ENCODE data around the gene DPYD.

DPYD gene

GRCh38 chr1:97781762-97782337, 139.0 kb downstream of the DPYD start:
- no peak for DNase-seq

GRCh38 chr1:97780884-97781283, 139.9 kb downstream of the DPYD start:
- DNase-seq, result no peak

- DNase-seq, result no peak
Measured at GRCh38 chr1:97778718-97779117, 142.1 kb downstream of the DPYD start.

- no peak for DNase-seq
Measured at GRCh38 chr1:97770376-97770775, 150.5 kb downstream of the DPYD start.

GRCh38 chr1:97767381-97767780, 153.5 kb downstream of the DPYD start:
- no peak for DNase-seq

- DNase-seq, result no peak
Measured at GRCh38 chr1:97764991-97765390, 155.8 kb downstream of the DPYD start.

- no peak for DNase-seq
Measured at GRCh38 chr1:97761637-97762036, 159.2 kb downstream of the DPYD start.

- no peak for DNase-seq
Measured at GRCh38 chr1:97759078-97759477, 161.8 kb downstream of the DPYD start.

GRCh38 chr1:97758541-97759057, 162.2 kb downstream of the DPYD start:
- no peak for DNase-seq

- DNase-seq, result no peak
Measured at GRCh38 chr1:97745912-97746311, 174.9 kb downstream of the DPYD start.

- no peak for DNase-seq
Measured at GRCh38 chr1:97744977-97745376, 175.9 kb downstream of the DPYD start.

- DNase-seq, result no peak
Measured at GRCh38 chr1:97743129-97743528, 177.7 kb downstream of the DPYD start.

- DNase-seq, result no peak
Measured at GRCh38 chr1:97740891-97741290, 179.9 kb downstream of the DPYD start.

- DNase-seq, result no peak
Measured at GRCh38 chr1:97739596-97740103, 181.2 kb downstream of the DPYD start.

GRCh38 chr1:97738270-97738669, 182.6 kb downstream of the DPYD start:
- no peak for DNase-seq

GRCh38 chr1:97730271-97730670, 190.6 kb downstream of the DPYD start:
- no peak for DNase-seq

- no peak for DNase-seq
Measured at GRCh38 chr1:97728436-97728835, 192.4 kb downstream of the DPYD start.

GRCh38 chr1:97727029-97727428, 193.8 kb downstream of the DPYD start:
- DNase-seq, result no peak

GRCh38 chr1:97726386-97726785, 194.4 kb downstream of the DPYD start:
- no peak for DNase-seq

- no peak for DNase-seq
Measured at GRCh38 chr1:97721221-97721620, 199.6 kb downstream of the DPYD start.

- DNase-seq, result no peak
Measured at GRCh38 chr1:97712980-97713379, 207.9 kb downstream of the DPYD start.

GRCh38 chr1:97711858-97712257, 209.0 kb downstream of the DPYD start:
- DNase-seq, result no peak

GRCh38 chr1:97693601-97694000, 227.2 kb downstream of the DPYD start:
- no peak for DNase-seq

- no peak for DNase-seq
Measured at GRCh38 chr1:97691325-97691724, 229.5 kb downstream of the DPYD start.

- DNase-seq, result no peak
Measured at GRCh38 chr1:97685360-97685759, 235.5 kb downstream of the DPYD start.

Measured in NCI-H146 (cell line).